GM18517 (cell line): Measurements from ENCODE around the gene GHRL.

ENCODE experiments used
- ATAC-seq: cut with Tn5 transposase; IDR thresholded peaks from one replicate; pipeline ENCODE4 v1.9.1; 2021; ENCODE audit warnings: mild to moderate bottlenecking, moderate library complexity; ENCODE audit not compliant: unreplicated experiment

GHRL gene

GRCh38 chr3:10248184-10248983, 44.4 kb downstream of the GHRL start, which contains the start of gene TATDN2:
TSS of gene TATDN2 (plus strand) at chr3:10248459. CDS start at chr3:10249201, 742 bp downstream.
- peak; percentile 92 for ATAC-seq

GRCh38 chr3:10247679-10248183, 45.0 kb downstream of the GHRL start:
- ATAC-seq = no peak

GRCh38 chr3:10245081-10245712, 47.5 kb downstream of the GHRL start:
- ATAC-seq = no peak

GRCh38 chr3:10244009-10244408, 48.7 kb downstream of the GHRL start:
- no peak for ATAC-seq

GRCh38 chr3:10242182-10243065, 50.3 kb downstream of the GHRL start:
- ATAC-seq = no peak

- no peak for ATAC-seq
Observed at GRCh38 chr3:10240799-10241198, 51.9 kb downstream of the GHRL start.

- ATAC-seq = no peak
Observed at GRCh38 chr3:10238345-10239183, 54.2 kb downstream of the GHRL start.
